Breast epithelium (tissue), 4 donors: Measurements from ENCODE around the gene ZNF143. TPM values are rescaled to one million over a fixed set of nuclear protein-coding genes. Genes with fewer than 3 reads are reported as not detected.

ENCODE experiments used
- DNase-seq, 2 donors: peaks; one replicate each; pipeline ENCODE4 v3.0.0-alpha.2; 2019; ENCODE audit warnings: low spot score in 2 of 2
- H3K27ac ChIP-seq, 2 donors: fragments of 200-600 bp; sonication (generic) in 1 of 2; one replicate each; pipeline ENCODE4 v1.5.1; 2016 to 2019; ENCODE audit warnings: mild to moderate bottlenecking in 1 of 2
- H3K27me3 ChIP-seq, 2 donors: fragments of 200-600 bp; sonication (generic) in 1 of 2; one replicate each; pipeline versions ENCODE4 v1.5.1 to v1.6.0; 2017 to 2019; ENCODE audit warnings: control low read depth in 1 of 2, mild to moderate bottlenecking in 1 of 2
- H3K36me3 ChIP-seq: fragments of 200-600 bp; one replicate; pipeline ENCODE4 v1.5.1; 2019
- H3K4me1 ChIP-seq, 2 donors: fragments of 200-600 bp; sonication (generic); one replicate each; pipeline ENCODE4 v1.5.1; 2016 to 2019; ENCODE audit warnings: control low read depth in 1 of 2
- H3K4me3 ChIP-seq, 3 donors: fragments of 200-600 bp; sonication (generic); 1 replicate in 2 of 3; 2 replicates in 1 of 3; pipeline ENCODE4 v1.5.1; 2016 to 2019; ENCODE audit warnings: mild to moderate bottlenecking in 3 of 3, moderate library complexity in 2 of 3
- H3K9me3 ChIP-seq, 2 donors: fragments of 200-600 bp; sonication (generic) in 1 of 2; one replicate each; pipeline ENCODE4 v1.5.1; 2016 to 2019; ENCODE audit warnings: control low read depth in 1 of 2
- POLR2A ChIP-seq: fragments of 450-650 bp; IDR thresholded peaks from one replicate; pipeline ENCODE4 v1.6.1; 2016; ENCODE audit warnings: antibody characterized with exemption, mild to moderate bottlenecking, moderate library complexity
- POLR2AphosphoS5 ChIP-seq, 3 donors: sonication (generic); formaldehyde crosslinking; IDR thresholded peaks; one replicate each; pipeline ENCODE4 v1.6.1; 2017; ENCODE audit warnings: antibody characterized with exemption in 3 of 3
- intact Hi-C: fragments of 100-400 bp; cut with DNase I; formaldehyde crosslinking; loops from one replicate; pipeline ENCODE4 v1.15.1; 2023; ENCODE audit warnings: low total_unique reads
- total RNA-seq, 3 donors: library from RNA; depleted of rRNA; stranded (reverse); fragments of >200 nt; gene quantifications; one replicate each; pipeline ENCODE4 v1.1.0, GENCODE V29; 2016
- TF ChIP-seq, protein P1 (sequence below), 3 donors: fragments of 450-650 bp; IDR thresholded peaks; one replicate each; pipeline ENCODE4 v1.5.1; 2016 to 2017; ENCODE audit warnings: antibody characterized with exemption in 3 of 3, mild to moderate bottlenecking in 3 of 3, moderate library complexity in 3 of 3

The ZNF143 gene
- total RNA-seq, 3 donors from 2014 or later: 21.1 to 41.3 (median 39.2) TPM

- H3K4me1 ChIP-seq: no peaks in the 10 kb centered on the region
- DNase-seq: no peak
- H3K9me3 ChIP-seq: peaks cover 8% of the 10 kb centered on the region in 2 donors
- H3K27me3 ChIP-seq: no peaks in the 10 kb centered on the region
- TF ChIP-seq POLR2A (no peak), POLR2AphosphoS5 (IDR thresholded peaks at IDR 0.05) (no peak)
- TF ChIP-seq, protein P1, sequence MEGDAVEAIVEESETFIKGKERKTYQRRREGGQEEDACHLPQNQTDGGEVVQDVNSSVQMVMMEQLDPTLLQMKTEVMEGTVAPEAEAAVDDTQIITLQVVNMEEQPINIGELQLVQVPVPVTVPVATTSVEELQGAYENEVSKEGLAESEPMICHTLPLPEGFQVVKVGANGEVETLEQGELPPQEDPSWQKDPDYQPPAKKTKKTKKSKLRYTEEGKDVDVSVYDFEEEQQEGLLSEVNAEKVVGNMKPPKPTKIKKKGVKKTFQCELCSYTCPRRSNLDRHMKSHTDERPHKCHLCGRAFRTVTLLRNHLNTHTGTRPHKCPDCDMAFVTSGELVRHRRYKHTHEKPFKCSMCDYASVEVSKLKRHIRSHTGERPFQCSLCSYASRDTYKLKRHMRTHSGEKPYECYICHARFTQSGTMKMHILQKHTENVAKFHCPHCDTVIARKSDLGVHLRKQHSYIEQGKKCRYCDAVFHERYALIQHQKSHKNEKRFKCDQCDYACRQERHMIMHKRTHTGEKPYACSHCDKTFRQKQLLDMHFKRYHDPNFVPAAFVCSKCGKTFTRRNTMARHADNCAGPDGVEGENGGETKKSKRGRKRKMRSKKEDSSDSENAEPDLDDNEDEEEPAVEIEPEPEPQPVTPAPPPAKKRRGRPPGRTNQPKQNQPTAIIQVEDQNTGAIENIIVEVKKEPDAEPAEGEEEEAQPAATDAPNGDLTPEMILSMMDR (IDR thresholded peaks at IDR 0.05): no peak
- no peaks in the 10 kb centered on the region for H3K36me3 ChIP-seq
- no peak overlapping the region for H3K4me3 ChIP-seq
- intact Hi-C loops: no loop called here
- no peak overlapping the region for H3K27ac ChIP-seq
Measured at GRCh38 chr11:9455722-9456121, 5.1 kb upstream of the ZNF143 start.

DNA sequence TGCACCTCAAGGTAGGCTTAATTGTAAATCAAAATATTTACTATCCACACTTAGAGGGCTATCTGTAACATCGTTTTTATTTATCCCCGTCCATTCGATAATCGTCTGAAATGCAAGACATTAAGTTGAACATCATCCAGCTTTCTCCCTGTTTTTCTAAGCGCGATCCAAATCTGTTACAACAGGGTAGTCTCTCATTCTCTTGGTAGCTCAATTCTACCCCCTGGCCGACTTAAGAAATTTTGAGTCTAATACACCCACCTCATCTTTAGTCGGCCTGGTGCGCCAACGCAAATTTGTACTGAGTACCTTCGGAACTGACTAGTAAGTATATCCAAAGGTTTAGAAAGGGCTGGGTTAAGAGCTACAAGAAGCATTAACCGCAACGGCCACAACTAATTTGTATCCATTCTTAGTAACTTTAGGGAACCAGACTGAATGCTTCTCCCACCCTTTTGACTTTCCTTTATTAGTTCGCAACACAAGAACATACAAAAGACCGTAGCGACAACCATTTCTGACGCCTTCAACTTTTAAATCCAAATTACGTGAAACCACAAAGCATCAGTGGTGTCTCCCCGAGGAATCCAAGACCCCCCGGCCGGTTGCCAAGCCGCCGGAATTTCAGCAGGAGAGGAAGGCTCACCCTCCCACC, 1.0 kb upstream of the ZNF143 start:
- peak overlapping the region; percentile 91 to 98 (median 95) for H3K4me3 ChIP-seq
- H3K36me3 ChIP-seq: no peaks in the 10 kb centered on the region
- H3K4me1 ChIP-seq: no peaks in the 10 kb centered on the region
- intact Hi-C loops: no loop called here
- no peaks in the 10 kb centered on the region for H3K9me3 ChIP-seq
- H3K27ac ChIP-seq: peak overlapping the region; percentile 99 to 100
- TF ChIP-seq, protein P1 (IDR thresholded peaks at IDR 0.05): no peak
- TF ChIP-seq POLR2AphosphoS5 (IDR thresholded peaks at IDR 0.05) (no peak), POLR2A (no peak)
- DNase-seq: no peak
- no peaks in the 10 kb centered on the region for H3K27me3 ChIP-seq

DNA sequence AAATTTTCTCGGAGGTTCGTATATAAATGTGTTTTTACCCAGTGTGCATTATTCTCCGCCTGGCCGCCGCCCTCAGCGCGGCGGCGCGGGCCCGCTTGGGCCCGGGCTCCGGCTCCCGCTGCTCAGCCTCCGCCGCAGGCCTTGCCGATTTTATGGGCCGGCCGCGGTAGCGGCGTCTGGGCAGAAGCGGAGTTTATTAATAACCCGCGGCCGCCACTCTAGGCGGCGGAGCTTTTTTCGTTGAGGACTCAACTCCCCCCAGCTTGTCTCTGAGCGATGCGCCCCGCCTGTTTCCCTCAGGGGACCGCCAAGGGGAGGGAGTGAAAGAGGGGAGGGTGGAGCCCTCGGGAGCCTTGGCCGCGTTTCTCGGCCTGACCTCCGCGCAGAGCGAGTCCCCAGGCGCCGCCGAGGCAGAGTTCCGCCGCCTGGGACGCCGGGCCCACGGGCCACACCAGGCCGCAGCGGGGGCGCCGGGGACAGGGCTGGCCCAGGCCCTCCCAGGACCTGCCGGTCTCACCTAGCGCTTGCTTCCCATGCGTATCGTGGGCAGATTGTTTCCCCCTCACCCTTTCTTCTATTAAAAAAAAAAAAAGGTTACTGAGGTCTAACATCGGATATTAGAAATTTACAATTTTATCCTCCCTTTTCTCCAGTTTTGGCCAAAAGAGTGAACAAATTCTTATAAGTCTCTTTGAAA, 399 bp downstream of the ZNF143 start:
- peak overlapping the region; percentile 91 to 98 (median 95) for H3K4me3 ChIP-seq
- H3K36me3 ChIP-seq: no peaks in the 10 kb centered on the region
- no peaks in the 10 kb centered on the region for H3K9me3 ChIP-seq
- peak; percentile 60 for TF ChIP-seq POLR2A
- peak in 2 of 3 donors; percentile 75 to 76 for TF ChIP-seq POLR2AphosphoS5 (IDR thresholded peaks at IDR 0.05)
- TF ChIP-seq, protein P1 (IDR thresholded peaks at IDR 0.05): peak in 2 of 3 donors; percentile 3 to 48
- intact Hi-C loops: no loop called here
- H3K4me1 ChIP-seq: no peaks in the 10 kb centered on the region
- no peaks in the 10 kb centered on the region for H3K27me3 ChIP-seq
- DNase-seq: peak; percentile 69 to 77
- H3K27ac ChIP-seq: peak overlapping the region; percentile 99 to 100

- Histone ChIP-seq H3K4me1 (no peaks in the 10 kb centered on the region), H3K9me3 (no peaks in the 10 kb centered on the region), H3K27me3 (no peaks in the 10 kb centered on the region), H3K36me3 (no peaks in the 10 kb centered on the region), H3K4me3 (peak overlapping the region; percentile 91 to 98 (median 95)), H3K27ac (peak overlapping the region; percentile 99 to 100)
- intact Hi-C loops: no loop called here
- TF ChIP-seq, protein P1 (IDR thresholded peaks at IDR 0.05): no peak
- no peak for TF ChIP-seq POLR2AphosphoS5 (IDR thresholded peaks at IDR 0.05)
- no peak for TF ChIP-seq POLR2A
- DNase-seq: no peak
Measured at GRCh38 chr11:9461760-9462134, 935 bp downstream of the ZNF143 start.

DNA sequence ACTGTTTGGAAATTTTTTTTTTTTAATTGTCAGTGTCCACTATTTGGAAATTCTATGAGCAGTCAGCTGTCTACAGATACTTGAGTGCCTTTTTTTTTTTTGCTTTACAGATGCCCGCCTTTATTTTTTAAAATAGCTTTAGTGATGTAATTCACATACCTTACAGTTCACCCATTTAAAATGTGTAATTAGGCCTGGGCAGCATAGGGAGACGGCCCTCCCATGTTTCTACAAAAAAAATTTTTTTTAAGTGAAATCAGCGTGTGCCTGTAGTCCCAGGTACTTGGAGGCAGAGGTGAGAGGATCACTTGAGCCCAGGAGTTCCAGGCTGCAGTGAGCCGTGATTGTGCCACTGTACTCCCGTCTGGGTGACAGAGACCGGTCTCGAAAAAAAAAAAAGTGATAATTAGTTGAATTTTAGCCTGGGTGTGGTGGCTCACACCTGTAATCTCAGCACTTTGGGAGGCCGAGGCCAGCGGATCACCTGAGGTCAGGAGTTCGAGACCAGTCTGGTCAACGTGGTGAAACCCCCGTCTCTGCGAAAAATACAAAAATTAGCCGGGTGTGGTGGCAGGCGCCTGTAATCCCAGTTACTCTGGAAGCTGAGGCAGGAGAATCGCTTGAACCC, 1.5 kb downstream of the ZNF143 start:
- intact Hi-C loops: no loop called here
- H3K36me3 ChIP-seq: no peaks in the 10 kb centered on the region
- H3K4me3 ChIP-seq: peak overlapping the region; percentile 91 to 98 (median 95)
- TF ChIP-seq POLR2A (no peak), POLR2AphosphoS5 (IDR thresholded peaks at IDR 0.05) (no peak)
- TF ChIP-seq, protein P1 (IDR thresholded peaks at IDR 0.05): no peak
- H3K9me3 ChIP-seq: no peaks in the 10 kb centered on the region
- H3K4me1 ChIP-seq: no peaks in the 10 kb centered on the region
- no peaks in the 10 kb centered on the region for H3K27me3 ChIP-seq
- no peak for DNase-seq
- peak overlapping the region; percentile 99 to 100 for H3K27ac ChIP-seq
